GM12873 (cell line): ENCODE data around the gene SIGLEC11.

ENCODE experiments used
- TF ChIP-seq, protein P1 (sequence below): IDR thresholded peaks from 2 replicates; pipeline ENCODE4 v1.5.1; 2012; ENCODE audit warnings: low read depth, mild to moderate bottlenecking, moderate library complexity, low read length, control low read depth; ENCODE audit not compliant: insufficient read depth; ENCODE audit errors: missing control alignments

SIGLEC11 gene

GRCh38 chr19:49971991-49972411 is 11.0 kb upstream of the SIGLEC11 start:
- TF ChIP-seq, protein P1, sequence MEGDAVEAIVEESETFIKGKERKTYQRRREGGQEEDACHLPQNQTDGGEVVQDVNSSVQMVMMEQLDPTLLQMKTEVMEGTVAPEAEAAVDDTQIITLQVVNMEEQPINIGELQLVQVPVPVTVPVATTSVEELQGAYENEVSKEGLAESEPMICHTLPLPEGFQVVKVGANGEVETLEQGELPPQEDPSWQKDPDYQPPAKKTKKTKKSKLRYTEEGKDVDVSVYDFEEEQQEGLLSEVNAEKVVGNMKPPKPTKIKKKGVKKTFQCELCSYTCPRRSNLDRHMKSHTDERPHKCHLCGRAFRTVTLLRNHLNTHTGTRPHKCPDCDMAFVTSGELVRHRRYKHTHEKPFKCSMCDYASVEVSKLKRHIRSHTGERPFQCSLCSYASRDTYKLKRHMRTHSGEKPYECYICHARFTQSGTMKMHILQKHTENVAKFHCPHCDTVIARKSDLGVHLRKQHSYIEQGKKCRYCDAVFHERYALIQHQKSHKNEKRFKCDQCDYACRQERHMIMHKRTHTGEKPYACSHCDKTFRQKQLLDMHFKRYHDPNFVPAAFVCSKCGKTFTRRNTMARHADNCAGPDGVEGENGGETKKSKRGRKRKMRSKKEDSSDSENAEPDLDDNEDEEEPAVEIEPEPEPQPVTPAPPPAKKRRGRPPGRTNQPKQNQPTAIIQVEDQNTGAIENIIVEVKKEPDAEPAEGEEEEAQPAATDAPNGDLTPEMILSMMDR = no peak

DNA sequence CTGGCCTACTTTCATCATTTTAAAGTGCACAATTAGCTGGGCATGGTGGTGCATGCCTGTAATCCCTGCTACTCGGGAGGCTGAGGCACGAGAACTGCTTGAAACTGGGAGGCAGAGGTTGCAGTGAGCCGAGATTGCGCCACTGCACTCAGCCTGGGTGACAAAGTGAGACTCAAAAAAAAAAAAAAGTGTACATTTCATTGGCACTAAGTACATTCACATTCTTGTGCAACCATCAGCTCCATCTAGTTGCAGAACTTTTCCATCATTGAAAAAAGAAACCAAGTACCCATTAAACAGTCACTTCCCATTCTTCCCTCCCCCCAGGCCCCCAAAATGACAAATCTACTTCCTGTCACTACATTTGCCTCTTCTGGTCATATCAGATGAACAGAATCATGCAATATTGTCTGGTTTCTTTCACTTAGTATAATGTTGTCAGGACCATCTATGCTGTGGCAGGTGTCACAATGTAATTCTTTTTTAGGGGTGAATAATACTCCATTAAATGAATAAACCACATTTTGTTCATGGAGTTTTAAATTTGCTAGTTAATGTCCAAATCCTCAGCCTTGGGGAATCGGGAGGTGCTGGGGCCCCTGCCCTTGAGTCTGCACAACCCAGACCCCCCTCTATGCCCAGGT is 7.4 kb upstream of the SIGLEC11 start:
- TF ChIP-seq, protein P1 = no peak

DNA sequence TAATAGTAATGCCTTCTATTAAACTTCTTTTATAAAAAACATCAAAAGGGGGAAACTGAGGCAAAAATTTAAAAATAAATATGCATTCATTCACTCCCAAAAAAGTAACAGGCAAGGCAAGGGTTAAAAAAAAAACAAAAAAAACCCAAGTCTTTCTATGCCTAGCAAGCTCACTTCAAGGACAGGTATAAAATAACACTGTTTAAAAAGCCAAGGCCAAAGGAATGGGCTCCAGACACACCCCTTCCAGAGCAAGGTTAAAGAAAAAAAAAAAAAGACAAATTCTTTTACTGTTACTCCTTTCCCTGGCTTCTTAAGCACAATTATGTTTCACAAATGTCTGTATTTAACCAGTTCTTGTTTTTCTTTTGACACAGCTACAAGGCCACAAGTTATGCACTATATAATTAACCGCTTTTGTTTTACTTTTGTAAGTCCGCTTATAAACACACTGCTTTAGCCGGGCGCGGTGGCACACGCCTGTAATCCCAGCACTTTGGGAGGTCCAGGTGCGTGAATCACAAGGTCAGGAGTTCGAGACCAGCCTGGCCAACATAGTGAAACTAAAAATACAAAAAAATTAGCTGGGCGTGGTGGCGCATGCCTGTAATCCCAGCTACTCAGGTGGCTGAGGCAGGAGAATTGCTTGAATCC is 3.6 kb downstream of the SIGLEC11 start:
- TF ChIP-seq, protein P1 = no peak

- TF ChIP-seq, protein P1 = no peak
These were observed 4.9 kb downstream of the SIGLEC11 start for GRCh38 chr19:49956115-49956495.

- TF ChIP-seq, protein P1 = no peak
These were observed 6.0 kb downstream of the SIGLEC11 start for GRCh38 chr19:49954933-49955332.

DNA sequence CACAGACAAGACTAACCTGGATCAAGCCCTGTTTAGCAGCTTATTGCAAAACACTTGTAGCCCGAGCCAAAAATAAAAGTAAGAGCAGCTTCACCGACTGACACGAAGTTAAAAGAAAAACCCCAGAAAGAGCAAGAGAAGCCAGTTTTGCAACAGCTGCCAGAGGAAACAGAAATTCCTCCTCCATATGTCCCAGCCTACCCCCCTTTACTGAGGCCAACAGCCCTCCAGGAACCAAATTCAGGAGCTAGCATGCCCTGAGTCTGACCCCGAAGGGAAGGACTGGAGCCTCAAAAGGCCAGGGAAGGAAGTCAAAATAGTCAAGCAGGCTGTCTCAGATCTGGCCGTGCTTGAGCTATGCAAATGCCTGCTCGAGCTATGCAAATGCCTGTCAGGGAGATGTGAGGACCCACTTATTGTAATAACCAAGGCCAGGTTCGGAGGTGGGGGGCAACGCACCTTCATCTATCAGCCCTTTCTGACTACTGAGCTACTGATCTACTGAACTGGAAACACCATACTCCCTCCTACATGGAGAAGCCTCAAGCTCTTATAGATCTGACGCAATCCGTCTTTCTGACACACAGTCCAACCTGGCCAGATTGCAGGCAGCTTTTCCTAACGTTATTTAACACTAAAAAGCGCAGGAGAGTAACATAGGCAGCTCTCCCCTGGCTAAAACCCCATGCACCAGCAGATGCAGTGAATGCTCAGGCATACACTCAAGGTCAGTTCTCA is 6.7 kb downstream of the SIGLEC11 start:
- TF ChIP-seq, protein P1 = no peak

DNA sequence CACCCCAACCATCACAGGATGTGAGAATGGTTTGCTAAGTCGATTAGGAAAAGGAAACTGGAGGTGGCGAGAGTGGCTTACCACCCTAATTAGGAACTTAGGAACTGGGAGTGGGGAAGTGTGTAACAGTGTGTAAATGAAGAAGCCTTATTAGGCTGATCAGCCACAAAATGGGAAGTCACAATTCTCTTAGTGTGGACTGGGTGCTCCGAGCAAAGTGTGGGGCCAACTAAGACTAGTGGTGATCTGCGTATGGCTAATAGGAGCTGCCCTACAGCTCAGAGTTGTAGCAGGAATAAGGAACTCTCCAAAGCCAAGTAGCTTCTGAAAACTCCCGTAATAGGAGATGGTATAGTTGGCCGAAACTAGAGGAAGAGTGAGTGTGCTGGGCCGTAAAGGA is 7.6 kb downstream of the SIGLEC11 start:
- TF ChIP-seq, protein P1 = no peak
